GM10248 (cell line): ENCODE results near the gene RNU6-1.

Source experiments
- CTCF ChIA-PET: fragments of 300-600 bp; sonication (Branson Sonifier 250); formaldehyde crosslinking; extraction: SDS; loops from one replicate; lab custom pipeline; 2021; ENCODE audit warnings: antibody characterized with exemption; lab: Yijun Ruan, JAX
- POLR2A ChIA-PET: fragments of 350-650 bp; sonication (Branson Sonifier 250); formaldehyde crosslinking; extraction: SDS; loops from one replicate; lab custom pipeline; 2020; ENCODE audit warnings: antibody characterized with exemption; lab: Yijun Ruan, JAX
- DNase-seq: peaks from one replicate; pipeline ENCODE4 v3.0.0; 2012; ENCODE audit errors: extremely low spot score
- CTCF ChIP-seq: IDR thresholded peaks from 2 replicates; pipeline ENCODE4 v1.5.1; 2012; ENCODE audit warnings: mild to moderate bottlenecking, low read depth; ENCODE audit errors: extremely low read depth, missing control alignments, control extremely low read depth

RNU6-1 gene

GRCh38 chr15:67861983-67862382, 22.1 kb upstream of the RNU6-1 start:
- TF ChIP-seq CTCF = no peak
- POLR2A ChIA-PET = no interaction called here
- CTCF ChIA-PET = interaction anchor here (0.5 to 3.1 kb wide), 6 partner anchors 9 to 348 kb away, joined by 5 to 33 read pairs (median 8); no protein-coding TSS in a partner anchor
- no peak for DNase-seq

GRCh38 chr15:67859331-67859946, 19.6 kb upstream of the RNU6-1 start:
- ChIA-PET POLR2A (no interaction called here), CTCF (interaction anchor here (3.2 kb wide), 1 partner anchor 12 kb away, joined by 9 read pairs; no protein-coding TSS in a partner anchor)
- DNase-seq = no peak

GRCh38 chr15:67857220-67857619, 17.4 kb upstream of the RNU6-1 start:
- no peak for DNase-seq
- ChIA-PET CTCF (interaction anchor here (0.8 to 3.2 kb wide), 3 partner anchors 9 to 400 kb away, joined by 3 to 9 read pairs (median 4); no protein-coding TSS in a partner anchor), POLR2A (no interaction called here)
- TF ChIP-seq CTCF = no peak

More at GRCh38 chr15:67859331-67859946, 19.6 kb upstream of the RNU6-1 start:
- TF ChIP-seq CTCF = no peak

GRCh38 chr15:67855842-67856241, 16.0 kb upstream of the RNU6-1 start:
- no peak for DNase-seq
- TF ChIP-seq CTCF = no peak
- ChIA-PET POLR2A (no interaction called here), CTCF (interaction anchor here (0.9 to 2.0 kb wide), 2 partner anchors 355 to 397 kb away, joined by 3 to 5 read pairs; no protein-coding TSS in a partner anchor)

- ChIA-PET CTCF (interaction anchor here (0.8 to 3.9 kb wide), 6 partner anchors 9 to 301 kb away, joined by 3 to 33 read pairs (median 5); no protein-coding TSS in a partner anchor), POLR2A (interaction anchor here (0.5 to 0.8 kb wide), 3 partner anchors 13 to 673 kb away, joined by 3 to 5 read pairs (median 4); no protein-coding TSS in a partner anchor)
- TF ChIP-seq CTCF = no peak
- no peak for DNase-seq
These were observed 14.5 kb upstream of the RNU6-1 start for GRCh38 chr15:67854358-67854757.

GRCh38 chr15:67853454-67853853, 13.6 kb upstream of the RNU6-1 start:
- TF ChIP-seq CTCF = no peak
- ChIA-PET POLR2A (interaction anchor here (0.8 kb wide), 1 partner anchor 12 kb away, joined by 3 read pairs; no protein-coding TSS in a partner anchor), CTCF (interaction anchor here (0.8 to 3.9 kb wide), 5 partner anchors 9 to 302 kb away, joined by 3 to 33 read pairs (median 5); no protein-coding TSS in a partner anchor)
- no peak for DNase-seq
